Sigmoid colon (tissue), 7 donors: Measurements from ENCODE around the gene TSKU. TPM values are rescaled to one million over a fixed set of nuclear protein-coding genes. Genes with fewer than 3 reads are reported as not detected.
"Not testable (repeated sequence)": the region's sequence is repeated elsewhere in the genome, so short reads cannot be mapped to it uniquely, and the experiment has no call there.

Experiments
- DNase-seq: peaks from one replicate; pipeline ENCODE4 v3.0.0-alpha.2; 2019
- H3K27ac ChIP-seq, 4 donors: fragments of 200-600 bp; sonication (generic); one replicate each; pipeline ENCODE4 v1.5.1; 2016 to 2019; ENCODE audit warnings: mild to moderate bottlenecking in 1 of 4
- H3K27me3 ChIP-seq, 3 donors: fragments of 200-600 bp; sonication (generic); one replicate each; pipeline ENCODE4 v1.5.1; 2019; ENCODE audit warnings: mild to moderate bottlenecking in 1 of 3
- H3K36me3 ChIP-seq, 4 donors: fragments of 200-600 bp; sonication (generic); one replicate each; pipeline ENCODE4 v1.5.1; 2016 to 2019
- H3K4me1 ChIP-seq, 4 donors: fragments of 200-600 bp; sonication (generic); one replicate each; pipeline ENCODE4 v1.5.1; 2017 to 2019
- H3K4me3 ChIP-seq, 4 donors: fragments of 200-600 bp; sonication (generic); one replicate each; pipeline ENCODE4 v1.5.1; 2017 to 2019; ENCODE audit warnings: mild to moderate bottlenecking in 2 of 4, moderate library complexity in 1 of 4
- H3K9me3 ChIP-seq, 4 donors: fragments of 200-600 bp in 3 of 4; sonication (generic) in 3 of 4; one replicate each; pipeline versions ENCODE4 v1.5.1 to v1.6.1; 2013 to 2019
- CTCF ChIP-seq, 4 experiments: fragments of 450-650 bp in 3 of 4; fragments of 200-600 bp in 1 of 4; IDR thresholded peaks; one replicate each; pipeline ENCODE4 v1.5.1; 2016 to 2019; ENCODE audit warnings: antibody characterized with exemption in 4 of 4, mild to moderate bottlenecking in 3 of 4, moderate library complexity in 2 of 4
- EP300 ChIP-seq, 4 donors: sonication (generic); formaldehyde crosslinking; IDR thresholded peaks; one replicate each; pipeline ENCODE4 v1.6.1; 2017; ENCODE audit warnings: antibody characterized with exemption in 4 of 4
- POLR2A ChIP-seq, 2 donors: fragments of 450-650 bp; IDR thresholded peaks; one replicate each; pipeline ENCODE4 v1.6.1; 2016; ENCODE audit warnings: antibody characterized with exemption in 2 of 2, mild to moderate bottlenecking in 2 of 2, moderate library complexity in 2 of 2
- POLR2AphosphoS5 ChIP-seq, 4 donors: sonication (generic); formaldehyde crosslinking; IDR thresholded peaks; one replicate each; pipeline ENCODE4 v1.6.1; 2017; ENCODE audit warnings: antibody characterized with exemption in 4 of 4
- WGBS, 2 donors: extraction: QIAGEN DNeasy Blood & Tissue Kit; methylation state at CpG; one replicate each; pipeline ENCODE4 v1.1.7; 2013; 5-methylcytosine and 5-hydroxymethylcytosine counted together
- intact Hi-C: fragments of 100-400 bp; cut with DNase I; formaldehyde crosslinking; loops from one replicate; pipeline ENCODE4 v1.15.1; 2023
- polyA plus RNA-seq, 3 donors: library from polyadenylated mRNA; stranded (reverse); fragments of 200-250 nt; gene quantifications; one replicate each; pipeline ENCODE4 v1.2.3, GENCODE V29; 2013
- total RNA-seq, 4 donors: library from RNA; depleted of rRNA; stranded (reverse); fragments of >200 nt; gene quantifications; one replicate each; pipeline ENCODE4 v1.1.0, GENCODE V29; 2016
- donor health status: healthy with polysubstance abuse.
- donor health status: Bipolar disorder and iron deficiency.
- donor health status: healthy.

The TSKU gene
- total and polyA plus RNA-seq, 7 donors, result 12.8 to 24.6 (median 20.4) TPM

- H3K36me3 ChIP-seq, result no peaks in the 10 kb centered on the region
- no peak for DNase-seq
- no peak for TF ChIP-seq POLR2AphosphoS5 (IDR thresholded peaks at IDR 0.05)
- TF ChIP-seq EP300 (IDR thresholded peaks at IDR 0.05), result peak in 1 of 4 donors; percentile 34
- intact Hi-C loops, result no loop called here
- H3K4me1 ChIP-seq, result no peaks in the 10 kb centered on the region
- H3K27me3 ChIP-seq, result no peaks in the 10 kb centered on the region
- no peaks in the 10 kb centered on the region for H3K9me3 ChIP-seq
- peak overlapping the region in 2 of 4 donors; percentile 10 to 64 for H3K27ac ChIP-seq
- H3K4me3 ChIP-seq, result no peak overlapping the region
- 73 to 78% methylated on average over 9 of the region's 9 CpGs for WGBS, 2 donors
Measured at GRCh38 chr11:76824083-76824939, 41.2 kb downstream of the TSKU start.

GRCh38 chr11:76824980-76825725, 42.0 kb downstream of the TSKU start:
- Histone ChIP-seq H3K4me3 (no peak overlapping the region), H3K36me3 (no peaks in the 10 kb centered on the region), H3K27me3 (no peaks in the 10 kb centered on the region), H3K4me1 (peaks cover 0 to under 1% (median 0%) of the 10 kb centered on the region in 4 donors), H3K9me3 (no peaks in the 10 kb centered on the region), H3K27ac (peak overlapping the region in 1 of 4 donors; percentile 27)
- no peak for DNase-seq
- TF ChIP-seq EP300 (IDR thresholded peaks at IDR 0.05), result no peak
- no peak for TF ChIP-seq CTCF (IDR thresholded peaks at IDR 0.05)
- no peak for TF ChIP-seq POLR2A (IDR thresholded peaks at IDR 0.05)
- no peak for TF ChIP-seq POLR2AphosphoS5 (IDR thresholded peaks at IDR 0.05)
- intact Hi-C loops, result no loop called here
- WGBS, 2 donors, result 81 to 92% methylated on average over 5 of the region's 5 CpGs

- TF ChIP-seq POLR2AphosphoS5 (IDR thresholded peaks at IDR 0.05), result no peak
- no peak for TF ChIP-seq POLR2A (IDR thresholded peaks at IDR 0.05)
- TF ChIP-seq CTCF (IDR thresholded peaks at IDR 0.05), result no peak
- no peak for TF ChIP-seq EP300 (IDR thresholded peaks at IDR 0.05)
- 87 to 91% methylated on average over 1 of the region's 1 CpG for WGBS, 2 donors
- intact Hi-C loops, result no loop called here
- no peak for DNase-seq
- Histone ChIP-seq H3K36me3 (no peaks in the 10 kb centered on the region), H3K4me1 (peaks cover 0 to 8% (median 6%) of the 10 kb centered on the region in 4 donors), H3K4me3 (no peak overlapping the region), H3K27ac (peak overlapping the region in 1 of 4 donors; percentile 27), H3K27me3 (no peaks in the 10 kb centered on the region), H3K9me3 (no peaks in the 10 kb centered on the region)
Measured at GRCh38 chr11:76825726-76826396, 42.7 kb downstream of the TSKU start.

- DNase-seq, H3K27ac ChIP-seq, H3K4me3 ChIP-seq, H3K9me3 ChIP-seq, H3K27me3 ChIP-seq, intact Hi-C loops, H3K36me3 ChIP-seq: not testable (repeated sequence)
- 90 to 93% methylated on average over 2 to 3 of the region's 3 CpGs for WGBS, 2 donors
- peaks cover 0 to 11% (median 8%) of the 10 kb centered on the region in 4 donors for H3K4me1 ChIP-seq
Measured at GRCh38 chr11:76826508-76826907, 43.4 kb downstream of the TSKU start.

- H3K27me3 ChIP-seq, H3K27ac ChIP-seq, H3K36me3 ChIP-seq, DNase-seq, intact Hi-C loops, H3K4me3 ChIP-seq, H3K9me3 ChIP-seq: not testable (repeated sequence)
- peaks cover 0 to 11% (median 8%) of the 10 kb centered on the region in 4 donors for H3K4me1 ChIP-seq
Measured at GRCh38 chr11:76827005-76827404, 43.8 kb downstream of the TSKU start.
